Adrenal gland (tissue), 5 donors: Measurements from ENCODE around the gene CD8B2.

Source experiments
- CTCF ChIP-seq, 6 experiments: fragments of 450-650 bp in 4 of 6; fragments of 200-600 bp in 2 of 6; sonication (generic) in 1 of 6; IDR thresholded peaks; 1 replicate in 5 of 6; 2 replicates in 1 of 6; pipeline versions ENCODE4 v1.5.1 to v1.8.0; 2016 to 2021; ENCODE audit warnings: antibody characterized with exemption in 6 of 6, mild to moderate bottlenecking in 2 of 6, moderate library complexity in 1 of 6
- POLR2A ChIP-seq, 2 donors: fragments of 450-650 bp; IDR thresholded peaks; one replicate each; pipeline ENCODE4 v1.6.1; 2017; ENCODE audit warnings: antibody characterized with exemption in 2 of 2, mild to moderate bottlenecking in 2 of 2, moderate library complexity in 1 of 2
- donor health status: DM: no; HTN: no; CAD: no.

GRCh38 chr2:106545007-106545406, 57.8 kb downstream of the CD8B2 start:
- TF ChIP-seq CTCF (IDR thresholded peaks at IDR 0.05), result no peak
- no peak for TF ChIP-seq POLR2A (IDR thresholded peaks at IDR 0.05)
